ENCODE data around the gene SEC14L2.

DNA sequence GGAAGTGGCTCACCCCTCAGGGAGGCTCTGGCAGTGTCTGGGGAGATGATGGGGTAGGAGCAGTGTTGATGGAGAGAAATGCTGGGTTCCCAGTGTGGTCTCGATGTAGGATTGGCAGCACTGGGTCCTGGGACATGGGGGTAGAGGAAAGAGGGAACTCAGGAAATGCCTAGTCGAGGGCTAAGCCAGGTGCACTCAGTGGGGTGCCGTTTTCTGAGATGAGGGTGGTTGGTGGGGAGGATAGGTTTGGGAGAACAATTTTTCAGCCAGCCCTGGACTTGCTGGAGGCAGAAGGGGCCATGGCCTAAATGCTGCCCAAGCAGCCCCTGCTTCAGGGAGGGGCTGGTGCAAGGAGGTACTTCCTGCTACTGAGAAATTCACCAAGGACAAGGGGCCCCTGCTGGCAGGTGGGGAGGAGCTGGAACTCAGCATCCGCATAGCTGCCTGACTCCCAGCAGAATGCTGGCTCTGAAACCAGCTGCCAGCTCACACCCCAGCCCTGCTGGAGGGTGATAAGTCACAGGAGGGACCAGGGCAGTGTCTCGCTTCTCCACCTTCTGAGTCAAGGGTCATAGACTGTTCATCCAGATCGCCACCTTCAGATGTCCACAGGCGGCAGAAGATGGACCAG lies 34.1 kb upstream of the SEC14L2 start:
- no peak for TF ChIP-seq ELF4 (CRISPR knock-in tag; IDR thresholded peaks at IDR 0.05; ENCODE audit: low read depth)
- TF ChIP-seq, protein P1, sequence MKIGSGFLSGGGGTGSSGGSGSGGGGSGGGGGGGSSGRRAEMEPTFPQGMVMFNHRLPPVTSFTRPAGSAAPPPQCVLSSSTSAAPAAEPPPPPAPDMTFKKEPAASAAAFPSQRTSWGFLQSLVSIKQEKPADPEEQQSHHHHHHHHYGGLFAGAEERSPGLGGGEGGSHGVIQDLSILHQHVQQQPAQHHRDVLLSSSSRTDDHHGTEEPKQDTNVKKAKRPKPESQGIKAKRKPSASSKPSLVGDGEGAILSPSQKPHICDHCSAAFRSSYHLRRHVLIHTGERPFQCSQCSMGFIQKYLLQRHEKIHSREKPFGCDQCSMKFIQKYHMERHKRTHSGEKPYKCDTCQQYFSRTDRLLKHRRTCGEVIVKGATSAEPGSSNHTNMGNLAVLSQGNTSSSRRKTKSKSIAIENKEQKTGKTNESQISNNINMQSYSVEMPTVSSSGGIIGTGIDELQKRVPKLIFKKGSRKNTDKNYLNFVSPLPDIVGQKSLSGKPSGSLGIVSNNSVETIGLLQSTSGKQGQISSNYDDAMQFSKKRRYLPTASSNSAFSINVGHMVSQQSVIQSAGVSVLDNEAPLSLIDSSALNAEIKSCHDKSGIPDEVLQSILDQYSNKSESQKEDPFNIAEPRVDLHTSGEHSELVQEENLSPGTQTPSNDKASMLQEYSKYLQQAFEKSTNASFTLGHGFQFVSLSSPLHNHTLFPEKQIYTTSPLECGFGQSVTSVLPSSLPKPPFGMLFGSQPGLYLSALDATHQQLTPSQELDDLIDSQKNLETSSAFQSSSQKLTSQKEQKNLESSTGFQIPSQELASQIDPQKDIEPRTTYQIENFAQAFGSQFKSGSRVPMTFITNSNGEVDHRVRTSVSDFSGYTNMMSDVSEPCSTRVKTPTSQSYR (CRISPR knock-in tag; IDR thresholded peaks at IDR 0.05): no peak
- no peak for TF ChIP-seq SP1 (CRISPR knock-in tag; conservative IDR thresholded peaks at IDR 0.05)
- TF ChIP-seq, protein P2, sequence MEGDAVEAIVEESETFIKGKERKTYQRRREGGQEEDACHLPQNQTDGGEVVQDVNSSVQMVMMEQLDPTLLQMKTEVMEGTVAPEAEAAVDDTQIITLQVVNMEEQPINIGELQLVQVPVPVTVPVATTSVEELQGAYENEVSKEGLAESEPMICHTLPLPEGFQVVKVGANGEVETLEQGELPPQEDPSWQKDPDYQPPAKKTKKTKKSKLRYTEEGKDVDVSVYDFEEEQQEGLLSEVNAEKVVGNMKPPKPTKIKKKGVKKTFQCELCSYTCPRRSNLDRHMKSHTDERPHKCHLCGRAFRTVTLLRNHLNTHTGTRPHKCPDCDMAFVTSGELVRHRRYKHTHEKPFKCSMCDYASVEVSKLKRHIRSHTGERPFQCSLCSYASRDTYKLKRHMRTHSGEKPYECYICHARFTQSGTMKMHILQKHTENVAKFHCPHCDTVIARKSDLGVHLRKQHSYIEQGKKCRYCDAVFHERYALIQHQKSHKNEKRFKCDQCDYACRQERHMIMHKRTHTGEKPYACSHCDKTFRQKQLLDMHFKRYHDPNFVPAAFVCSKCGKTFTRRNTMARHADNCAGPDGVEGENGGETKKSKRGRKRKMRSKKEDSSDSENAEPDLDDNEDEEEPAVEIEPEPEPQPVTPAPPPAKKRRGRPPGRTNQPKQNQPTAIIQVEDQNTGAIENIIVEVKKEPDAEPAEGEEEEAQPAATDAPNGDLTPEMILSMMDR (IDR thresholded peaks at IDR 0.05): no peak
- no peak for TF ChIP-seq ZNF396 (CRISPR knock-in tag; IDR thresholded peaks at IDR 0.05; ENCODE audit: borderline replicate concordance)
- TF ChIP-seq TP53 (CRISPR knock-in tag; IDR thresholded peaks at IDR 0.05): 0 out of 2 replicates have a peak, but pooled peaks have one; percentile 27
- no peak for TF ChIP-seq HMGXB4 (CRISPR knock-in tag; IDR thresholded peaks at IDR 0.05)
- TF ChIP-seq, protein P3, sequence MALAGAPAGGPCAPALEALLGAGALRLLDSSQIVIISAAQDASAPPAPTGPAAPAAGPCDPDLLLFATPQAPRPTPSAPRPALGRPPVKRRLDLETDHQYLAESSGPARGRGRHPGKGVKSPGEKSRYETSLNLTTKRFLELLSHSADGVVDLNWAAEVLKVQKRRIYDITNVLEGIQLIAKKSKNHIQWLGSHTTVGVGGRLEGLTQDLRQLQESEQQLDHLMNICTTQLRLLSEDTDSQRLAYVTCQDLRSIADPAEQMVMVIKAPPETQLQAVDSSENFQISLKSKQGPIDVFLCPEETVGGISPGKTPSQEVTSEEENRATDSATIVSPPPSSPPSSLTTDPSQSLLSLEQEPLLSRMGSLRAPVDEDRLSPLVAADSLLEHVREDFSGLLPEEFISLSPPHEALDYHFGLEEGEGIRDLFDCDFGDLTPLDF (CRISPR knock-in tag; IDR thresholded peaks at IDR 0.05): no peak
- TF ChIP-seq, protein P4, sequence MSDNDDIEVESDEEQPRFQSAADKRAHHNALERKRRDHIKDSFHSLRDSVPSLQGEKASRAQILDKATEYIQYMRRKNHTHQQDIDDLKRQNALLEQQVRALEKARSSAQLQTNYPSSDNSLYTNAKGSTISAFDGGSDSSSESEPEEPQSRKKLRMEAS (CRISPR knock-in tag; IDR thresholded peaks at IDR 0.05): no peak
- TF ChIP-seq ZNF512 (CRISPR knock-in tag; IDR thresholded peaks at IDR 0.05; ENCODE audit: borderline replicate concordance): no peak
- TF ChIP-seq IRF2 (CRISPR knock-in tag; IDR thresholded peaks at IDR 0.05; ENCODE audit: borderline replicate concordance, low read depth): no peak
- TF ChIP-seq FOXJ3 (CRISPR knock-in tag; IDR thresholded peaks at IDR 0.05; ENCODE audit: borderline replicate concordance): no peak
